Choroid plexus epithelial cell (primary cell): Measurements from ENCODE around the gene ZNF672.
"Not testable (repeated sequence)": the region's sequence is repeated elsewhere in the genome, so short reads cannot be mapped to it uniquely, and the experiment has no call there.

ENCODE experiments used
- DNase-seq: peaks from one replicate; pipeline ENCODE4 v3.0.0-alpha.2; 2010; ENCODE audit warnings: low read depth
- H3K4me3 ChIP-seq: 2 replicates; pipeline ENCODE4 v1.5.1; 2011; ENCODE audit warnings: low read depth, mild to moderate bottlenecking, control low read depth, low read length, moderate library complexity
- TF ChIP-seq, protein P1 (sequence below): conservative IDR thresholded peaks from 2 replicates; pipeline ENCODE4 v1.5.1; 2011; ENCODE audit warnings: low read depth, mild to moderate bottlenecking, control low read depth, inconsistent platforms, low read length, moderate library complexity

ZNF672 gene

DNA sequence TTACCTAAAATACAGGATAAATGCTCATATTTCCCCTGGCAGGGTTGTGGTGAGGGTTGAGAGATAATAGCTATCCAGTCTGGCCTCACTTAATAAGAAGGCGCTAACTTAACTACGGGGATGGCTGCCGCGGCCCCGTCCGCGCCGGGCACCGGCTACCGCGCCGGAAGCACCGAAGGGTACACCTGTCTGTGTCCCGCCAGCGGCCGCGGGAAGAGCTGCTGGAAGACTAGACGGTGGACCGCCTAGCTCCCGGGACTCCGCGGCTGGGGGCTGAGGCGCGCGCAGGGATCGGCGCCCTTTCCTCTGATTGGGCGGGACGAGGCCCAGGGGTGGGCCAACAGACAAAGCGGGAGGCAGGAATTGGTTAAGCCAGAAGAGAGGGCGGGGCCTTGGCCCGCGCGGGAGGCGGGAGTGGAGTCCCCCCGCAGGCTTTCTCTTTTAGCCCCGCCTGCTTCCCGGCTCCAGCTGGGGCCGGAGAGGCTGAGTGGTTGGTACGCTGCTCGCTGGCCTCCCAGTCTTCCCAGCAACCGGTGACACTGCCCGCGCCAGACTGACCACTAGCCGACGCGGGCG, at the start of gene ZNF672:
ZNF672 (plus strand) TSS at position 444 of the 576 bp plus-strand sequence. CDS start 9,051 bp downstream, outside the sequence.
- TF ChIP-seq, protein P1, sequence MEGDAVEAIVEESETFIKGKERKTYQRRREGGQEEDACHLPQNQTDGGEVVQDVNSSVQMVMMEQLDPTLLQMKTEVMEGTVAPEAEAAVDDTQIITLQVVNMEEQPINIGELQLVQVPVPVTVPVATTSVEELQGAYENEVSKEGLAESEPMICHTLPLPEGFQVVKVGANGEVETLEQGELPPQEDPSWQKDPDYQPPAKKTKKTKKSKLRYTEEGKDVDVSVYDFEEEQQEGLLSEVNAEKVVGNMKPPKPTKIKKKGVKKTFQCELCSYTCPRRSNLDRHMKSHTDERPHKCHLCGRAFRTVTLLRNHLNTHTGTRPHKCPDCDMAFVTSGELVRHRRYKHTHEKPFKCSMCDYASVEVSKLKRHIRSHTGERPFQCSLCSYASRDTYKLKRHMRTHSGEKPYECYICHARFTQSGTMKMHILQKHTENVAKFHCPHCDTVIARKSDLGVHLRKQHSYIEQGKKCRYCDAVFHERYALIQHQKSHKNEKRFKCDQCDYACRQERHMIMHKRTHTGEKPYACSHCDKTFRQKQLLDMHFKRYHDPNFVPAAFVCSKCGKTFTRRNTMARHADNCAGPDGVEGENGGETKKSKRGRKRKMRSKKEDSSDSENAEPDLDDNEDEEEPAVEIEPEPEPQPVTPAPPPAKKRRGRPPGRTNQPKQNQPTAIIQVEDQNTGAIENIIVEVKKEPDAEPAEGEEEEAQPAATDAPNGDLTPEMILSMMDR: no peak
- H3K4me3 ChIP-seq: peak within 1 kb of the TSS; percentile 95
- peak; percentile 99 for DNase-seq

DNA sequence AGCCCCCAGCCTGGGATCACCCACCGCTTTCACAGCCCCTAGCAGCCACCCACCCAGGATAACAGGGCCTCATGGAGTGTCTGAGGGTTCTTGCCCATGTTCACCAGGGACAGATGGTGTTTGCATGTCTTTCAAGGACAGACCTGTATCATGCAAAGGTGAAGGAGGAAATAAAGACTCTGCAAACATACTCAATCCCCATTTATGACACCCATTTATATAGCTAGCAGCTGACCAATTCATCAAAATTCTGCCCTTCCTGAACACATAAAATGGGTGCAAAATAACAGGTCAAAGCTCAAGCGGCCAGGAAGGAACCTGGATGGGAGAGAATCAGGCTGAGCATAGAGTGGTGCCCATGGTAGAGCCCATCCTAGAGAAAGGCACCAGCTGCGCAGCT, 49.7 kb upstream of the ZNF672 start:
- DNase-seq: no peak
- TF ChIP-seq, protein P1: no peak
- no peak overlapping the region for H3K4me3 ChIP-seq

DNA sequence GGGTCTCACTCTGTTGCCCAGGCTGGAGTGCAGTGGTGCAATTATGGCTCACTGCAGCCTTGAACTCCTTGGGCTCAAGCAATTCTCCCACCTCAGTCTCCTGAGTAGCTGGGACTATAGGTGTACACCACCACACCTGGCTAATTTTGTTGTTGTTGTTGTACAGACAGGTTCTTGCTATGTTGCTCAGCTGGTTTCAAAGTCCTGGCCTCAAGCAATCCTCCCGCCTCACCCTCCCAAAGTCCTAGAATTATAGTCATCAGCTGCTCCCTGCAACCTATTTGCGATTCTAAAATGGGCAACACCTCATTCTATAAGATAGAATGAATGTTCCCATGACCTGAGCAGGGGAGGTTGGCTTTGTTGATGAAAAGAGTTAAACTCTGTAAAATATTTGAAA, 48.7 kb upstream of the ZNF672 start:
- not testable (repeated sequence) for H3K4me3 ChIP-seq, DNase-seq

DNA sequence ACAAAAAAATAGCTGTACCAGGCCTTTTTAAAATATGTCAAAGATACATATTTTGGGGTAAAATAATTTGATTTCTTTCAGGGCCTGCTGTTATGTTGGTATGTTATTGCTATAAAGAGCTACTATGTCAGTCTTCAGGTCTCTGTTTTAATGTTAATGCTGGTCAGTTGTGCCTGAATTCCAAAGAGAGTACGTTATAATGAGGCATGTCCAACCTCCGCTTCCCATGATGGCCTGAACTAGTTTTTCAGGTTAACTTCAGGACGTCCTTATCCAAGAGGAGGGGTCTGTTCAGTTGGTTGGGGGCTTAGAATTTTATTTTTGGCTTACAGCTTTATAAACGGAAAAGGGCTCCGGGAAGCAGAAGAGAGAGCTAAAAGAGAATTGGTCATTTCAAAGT, 47.6 kb upstream of the ZNF672 start:
- H3K4me3 ChIP-seq: no peak overlapping the region
- TF ChIP-seq, protein P1: no peak
- DNase-seq: no peak

DNA sequence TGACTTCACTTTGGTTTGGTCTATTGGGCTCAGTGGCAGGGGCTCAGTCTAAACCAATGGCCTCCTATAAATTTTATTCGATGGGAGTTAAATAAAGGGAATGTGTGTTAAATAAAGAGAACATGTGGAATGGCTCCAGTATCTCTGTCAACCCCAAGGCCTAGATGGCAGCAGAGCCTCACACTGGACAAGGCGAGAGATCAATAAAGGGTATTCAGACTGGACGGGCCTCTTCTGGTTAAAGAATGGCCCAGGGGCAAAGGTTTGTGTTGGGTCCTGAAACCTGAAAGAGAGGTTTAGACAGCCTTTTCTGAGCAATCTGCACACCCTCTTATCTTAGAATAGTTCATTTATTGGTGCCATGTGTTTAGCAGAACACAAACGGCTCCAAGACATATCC, 47.0 kb upstream of the ZNF672 start:
- H3K4me3 ChIP-seq: no peak overlapping the region
- no peak for DNase-seq
- TF ChIP-seq, protein P1: no peak

DNA sequence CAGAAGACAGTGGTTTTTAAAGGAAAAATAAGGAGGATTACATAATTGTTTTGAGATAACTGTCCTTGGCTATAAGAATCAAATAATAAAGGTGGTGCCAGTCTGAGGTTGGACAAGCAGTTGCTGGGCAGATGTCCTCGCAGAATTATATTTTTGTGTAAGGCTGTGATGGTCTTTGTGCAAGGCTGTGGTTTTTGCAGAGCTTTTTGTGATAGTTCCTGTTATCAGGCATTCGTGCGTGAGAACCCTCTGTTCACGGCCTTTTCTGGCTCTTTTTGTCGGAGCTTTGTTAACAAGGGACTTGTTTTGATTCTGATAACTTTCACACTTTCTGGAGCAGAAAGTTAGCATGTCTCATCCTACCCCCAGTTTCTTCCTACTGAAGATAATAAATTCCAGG, 45.7 kb upstream of the ZNF672 start:
- no peak overlapping the region for H3K4me3 ChIP-seq
- TF ChIP-seq, protein P1: no peak
- DNase-seq: no peak

DNA sequence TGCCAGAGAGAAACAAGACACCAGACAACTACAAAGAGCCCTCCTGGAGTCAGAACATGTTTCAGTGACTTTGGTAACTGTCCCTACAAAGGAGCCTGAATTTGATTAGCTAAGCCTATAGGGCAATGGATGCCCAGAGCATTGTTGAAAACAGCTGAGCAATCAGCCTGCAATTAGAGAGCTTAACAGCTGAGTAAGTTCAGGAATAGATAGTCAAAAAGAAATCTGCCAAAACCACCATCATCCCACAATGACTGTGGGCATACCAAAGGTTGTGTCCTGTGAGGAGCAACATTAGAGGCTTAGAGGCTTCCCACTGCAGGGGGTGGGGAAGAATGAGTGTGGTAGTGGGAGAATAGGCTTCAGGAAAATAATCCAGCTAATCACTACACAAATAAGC, 44.4 kb upstream of the ZNF672 start:
- no peak for DNase-seq
- H3K4me3 ChIP-seq: no peak overlapping the region
- TF ChIP-seq, protein P1: no peak

DNA sequence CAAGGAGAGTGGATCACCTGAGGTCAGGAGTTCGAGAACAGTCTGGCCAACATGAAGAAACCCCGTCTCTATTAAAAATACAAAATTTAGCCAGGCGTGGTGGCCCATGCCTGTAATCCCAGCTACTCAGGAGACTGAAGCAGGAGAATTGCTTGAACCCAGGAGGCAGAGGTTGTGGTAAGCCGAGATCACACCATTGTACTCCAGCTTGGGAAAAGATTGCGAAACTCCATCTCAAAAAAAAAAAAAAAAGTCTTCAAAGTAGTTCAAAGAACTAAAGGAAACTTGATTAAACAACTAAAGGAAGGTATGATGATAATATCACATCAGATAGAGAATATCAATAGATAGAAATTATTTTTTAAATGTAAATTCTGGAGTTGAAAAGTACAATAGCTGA, 43.4 kb upstream of the ZNF672 start:
- H3K4me3 ChIP-seq, DNase-seq: not testable (repeated sequence)
